Kidney capillary endothelial cell (primary cell): ENCODE results near the gene ABCB1.
A peak's percentile ranks its signal among the peaks of the same experiment; 100 is the strongest.
"Not testable (repeated sequence)": the region's sequence is repeated elsewhere in the genome, so short reads cannot be mapped to it uniquely, and the experiment has no call there.

ENCODE experiments used
- DNase-seq: peaks from one replicate; pipeline ENCODE4 v3.0.0-alpha.2; 2018; ENCODE audit warnings: low spot score

The ABCB1 gene

DNA sequence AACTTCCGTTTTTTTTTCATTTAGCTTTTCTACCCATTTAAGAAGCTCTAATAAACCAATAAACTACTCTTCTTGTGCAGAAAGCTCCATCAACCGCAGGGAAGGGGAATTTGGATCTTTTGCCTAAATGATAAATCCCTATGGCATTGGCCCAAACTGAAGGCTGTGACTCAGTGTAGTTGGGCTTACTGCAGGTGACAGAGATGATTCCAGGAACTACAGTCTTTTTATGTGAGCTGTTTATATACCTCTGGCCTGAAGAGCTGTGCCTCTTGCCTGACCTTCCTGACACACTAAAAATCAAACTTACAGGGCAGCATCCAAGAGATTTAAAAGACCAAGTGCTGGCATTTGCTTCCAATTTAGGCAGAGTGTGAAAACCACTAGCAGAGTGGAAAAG, 25.2 kb downstream of the ABCB1 start:
- DNase-seq = no peak

DNA sequence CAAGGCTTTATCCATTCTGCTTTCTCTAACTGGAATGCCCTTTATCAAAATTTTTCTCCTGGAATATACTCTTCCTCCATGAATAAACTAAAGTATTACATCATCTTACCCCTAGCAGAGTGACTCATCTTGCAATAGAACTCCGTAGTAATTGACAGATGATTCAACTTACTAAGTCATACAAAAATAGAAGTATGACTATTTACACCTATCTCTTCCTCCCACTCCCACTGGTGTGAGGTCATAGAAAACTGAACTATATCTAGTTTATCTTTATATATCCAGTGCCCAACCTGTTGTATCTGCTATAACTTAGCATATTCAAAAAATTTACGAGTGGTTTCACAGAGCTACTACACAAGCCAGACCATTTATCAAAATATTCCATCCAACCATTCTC, 26.1 kb downstream of the ABCB1 start:
- DNase-seq = peak; percentile 7

DNA sequence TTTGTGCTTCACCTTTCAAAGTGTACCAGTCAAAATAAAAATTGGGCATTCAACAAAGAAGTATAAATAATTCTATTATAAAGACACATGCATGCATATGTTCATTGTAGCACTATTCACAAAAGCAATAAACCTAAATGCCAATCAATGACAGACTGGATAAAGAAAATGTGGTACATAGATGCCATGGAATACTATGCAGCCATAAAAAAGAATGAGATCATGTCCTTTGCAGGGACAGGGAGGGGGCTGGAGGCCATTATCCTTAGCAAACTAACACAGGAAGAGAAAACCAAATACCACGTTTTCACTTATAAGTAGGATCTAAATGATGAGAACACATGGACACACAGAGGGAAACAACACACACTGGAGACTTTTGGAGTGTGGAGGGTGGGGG, 28.2 kb downstream of the ABCB1 start:
- not testable (repeated sequence) for DNase-seq

DNA sequence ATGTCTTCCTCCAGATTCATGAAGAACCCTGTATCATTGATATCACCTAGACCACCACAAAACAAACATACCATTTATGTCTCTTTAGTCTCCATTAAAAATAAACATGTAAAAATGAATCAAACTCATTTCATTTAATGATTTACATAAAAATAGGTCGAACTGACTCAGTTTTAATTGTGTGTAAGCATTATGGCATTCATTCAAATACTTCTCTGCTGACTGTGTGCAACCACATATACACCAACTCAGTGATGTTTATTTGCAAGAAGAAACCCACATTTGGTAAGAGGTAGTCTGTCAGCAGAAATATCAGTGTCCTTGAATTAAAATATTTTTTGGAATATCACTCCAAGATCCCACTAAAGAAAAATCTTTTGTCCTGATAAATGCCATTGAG, 30.5 kb downstream of the ABCB1 start:
- DNase-seq = no peak

DNA sequence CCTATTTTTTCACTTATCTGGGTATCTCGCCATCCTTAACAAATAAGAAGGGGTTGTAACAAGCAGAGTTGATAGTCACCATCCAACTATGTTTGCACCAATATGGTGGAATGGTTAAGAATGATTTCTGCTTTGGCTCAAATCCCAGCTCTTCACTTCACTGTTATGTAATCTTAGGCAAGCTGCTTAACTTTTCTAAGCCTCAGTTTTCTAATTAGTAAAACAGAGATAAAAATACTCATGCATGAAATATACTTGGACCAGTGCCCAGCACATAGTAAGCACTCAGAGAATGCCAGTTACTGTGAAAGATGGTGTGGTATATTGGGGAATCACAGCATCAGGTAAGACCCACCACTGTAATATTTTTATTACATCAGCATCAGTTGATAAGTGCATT, 33.6 kb downstream of the ABCB1 start:
- no peak for DNase-seq

DNA sequence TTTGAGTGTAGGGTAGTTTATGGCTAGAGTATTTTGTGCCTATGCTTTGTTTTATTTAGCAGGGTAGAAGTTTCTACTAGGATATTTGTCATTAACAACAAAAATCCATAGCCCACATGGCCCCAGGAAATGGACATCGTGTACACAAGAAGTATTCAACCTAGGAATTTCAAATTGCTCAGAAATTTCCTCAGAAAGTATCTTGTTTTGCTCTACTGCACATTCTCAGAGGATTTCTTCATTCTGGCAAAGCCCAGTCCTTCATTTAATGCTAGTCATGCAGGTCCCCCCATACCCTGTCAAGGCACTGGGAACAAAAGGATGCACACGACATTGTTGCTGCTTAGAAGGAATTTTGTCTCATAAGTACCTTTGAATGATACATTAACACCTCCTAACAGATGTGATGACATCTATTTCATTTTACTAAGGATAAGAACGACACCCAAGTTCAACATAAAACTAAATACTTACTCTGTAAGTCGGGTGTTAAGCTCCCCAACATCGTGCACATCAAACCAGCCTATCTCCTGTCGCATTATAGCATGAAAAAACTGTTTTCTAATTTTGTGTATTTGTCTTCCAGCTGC, 34.3 kb downstream of the ABCB1 start:
- DNase-seq = no peak

DNA sequence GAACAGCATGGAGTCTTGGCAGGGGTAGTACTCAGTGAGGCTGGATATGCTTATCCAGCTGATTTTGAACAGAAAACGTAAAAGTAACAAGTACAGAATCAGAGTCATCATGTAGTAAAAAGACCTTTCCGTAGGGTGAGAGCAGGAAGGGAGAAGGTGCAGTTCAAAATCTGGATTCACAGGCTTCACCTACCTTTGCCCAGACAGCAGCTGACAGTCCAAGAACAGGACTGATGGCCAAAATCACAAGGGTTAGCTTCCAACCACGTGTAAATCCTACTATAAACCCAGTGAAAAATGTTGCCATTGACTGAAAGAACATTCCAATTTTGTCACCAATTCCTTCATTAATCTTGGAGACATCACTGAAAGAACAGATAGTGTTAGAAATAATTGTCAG, 34.8 kb downstream of the ABCB1 start:
- no peak for DNase-seq

DNA sequence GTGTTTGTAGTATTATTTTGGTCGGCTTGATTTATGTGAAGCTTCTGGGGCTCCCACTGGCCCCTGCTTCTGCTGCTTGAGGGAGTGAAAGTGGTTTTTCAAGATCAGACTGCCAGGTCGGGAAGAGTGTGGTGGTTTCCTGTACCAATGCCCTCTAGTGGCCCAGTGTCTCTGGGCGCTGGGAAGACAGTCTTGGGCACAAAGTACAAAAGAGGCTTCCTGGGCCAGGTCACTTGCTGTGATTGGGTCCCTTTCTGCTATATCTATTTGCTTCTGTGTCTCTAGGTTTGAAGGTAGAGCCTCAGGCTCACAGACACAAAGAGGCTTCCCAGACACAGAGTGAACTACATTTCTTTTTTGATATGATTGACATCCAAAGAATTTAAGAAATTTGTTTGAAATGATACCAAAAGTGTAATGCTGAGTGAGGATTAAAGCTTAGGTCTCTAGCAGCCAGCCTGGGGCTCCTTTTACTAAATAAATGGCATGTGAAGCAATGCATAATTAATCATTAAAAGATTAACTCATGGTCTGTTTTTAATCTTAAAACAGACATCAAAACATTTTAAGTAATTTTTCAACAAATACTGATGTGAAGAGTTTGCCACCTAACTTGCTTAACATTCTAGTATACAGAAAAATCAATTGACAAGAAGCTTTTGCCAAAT, 36.3 kb downstream of the ABCB1 start:
- DNase-seq = no peak

DNA sequence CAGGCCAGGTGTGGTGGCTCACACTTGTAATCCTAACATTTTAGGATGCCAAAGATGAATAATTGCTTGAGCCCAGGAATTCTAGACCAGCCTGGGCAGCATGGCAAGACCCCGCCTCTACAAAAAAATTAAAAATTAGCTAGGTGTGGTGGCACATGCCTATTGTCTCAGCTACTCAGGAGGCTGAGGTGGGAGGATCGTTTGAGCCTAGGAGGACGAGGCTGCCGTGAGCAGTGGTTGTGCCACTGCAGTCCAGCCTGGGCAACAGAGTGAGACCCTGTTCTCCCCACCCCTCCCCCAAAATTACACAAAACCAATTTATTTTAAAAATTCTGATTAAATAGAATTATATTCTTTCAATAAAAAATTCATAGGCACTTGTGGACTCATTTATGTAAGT, 39.0 kb downstream of the ABCB1 start:
- no peak for DNase-seq

DNA sequence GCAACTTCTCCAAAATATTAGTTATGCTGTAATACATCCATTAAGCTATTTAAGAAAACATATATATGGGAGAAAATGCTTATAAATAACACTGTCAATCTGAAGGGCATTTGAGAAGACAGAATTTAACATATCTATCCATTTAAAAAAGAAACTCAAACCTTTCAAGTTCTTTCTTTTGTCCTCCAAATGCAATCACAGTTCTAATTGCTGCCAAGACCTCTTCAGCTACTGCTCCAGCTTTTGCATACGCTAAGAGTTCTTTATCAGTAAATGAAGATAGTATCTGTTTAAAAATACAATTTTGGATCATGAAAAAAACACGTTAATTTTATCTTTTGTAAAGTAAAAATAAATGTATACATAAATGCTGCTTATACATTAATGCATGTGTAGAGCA, 39.6 kb downstream of the ABCB1 start:
- no peak for DNase-seq

DNA sequence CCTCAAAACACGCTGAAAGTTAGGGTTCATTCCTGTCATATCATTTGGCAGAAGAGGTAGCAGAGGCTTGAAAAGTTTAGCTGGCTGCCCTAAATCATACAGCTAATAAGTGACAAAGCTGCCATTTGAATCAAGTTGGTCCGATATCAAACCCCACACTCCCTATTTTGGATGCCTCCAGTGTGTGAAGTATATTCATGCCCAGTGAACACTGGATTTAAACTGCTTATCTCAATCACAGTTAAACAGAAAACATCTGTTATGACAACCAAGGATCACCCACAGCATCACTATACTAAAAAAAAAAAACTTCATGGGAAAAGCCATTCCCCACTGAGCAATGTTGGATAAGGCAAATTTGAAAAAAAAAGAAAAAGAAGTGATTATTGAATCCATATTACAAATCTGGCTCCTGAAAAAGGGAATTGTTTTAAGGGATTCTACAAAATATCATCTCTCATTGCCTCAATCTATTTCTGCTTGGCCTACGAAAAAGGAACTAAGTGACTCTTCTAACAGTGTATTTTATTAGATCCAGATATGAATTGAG, 48.3 kb downstream of the ABCB1 start:
- no peak for DNase-seq

DNA sequence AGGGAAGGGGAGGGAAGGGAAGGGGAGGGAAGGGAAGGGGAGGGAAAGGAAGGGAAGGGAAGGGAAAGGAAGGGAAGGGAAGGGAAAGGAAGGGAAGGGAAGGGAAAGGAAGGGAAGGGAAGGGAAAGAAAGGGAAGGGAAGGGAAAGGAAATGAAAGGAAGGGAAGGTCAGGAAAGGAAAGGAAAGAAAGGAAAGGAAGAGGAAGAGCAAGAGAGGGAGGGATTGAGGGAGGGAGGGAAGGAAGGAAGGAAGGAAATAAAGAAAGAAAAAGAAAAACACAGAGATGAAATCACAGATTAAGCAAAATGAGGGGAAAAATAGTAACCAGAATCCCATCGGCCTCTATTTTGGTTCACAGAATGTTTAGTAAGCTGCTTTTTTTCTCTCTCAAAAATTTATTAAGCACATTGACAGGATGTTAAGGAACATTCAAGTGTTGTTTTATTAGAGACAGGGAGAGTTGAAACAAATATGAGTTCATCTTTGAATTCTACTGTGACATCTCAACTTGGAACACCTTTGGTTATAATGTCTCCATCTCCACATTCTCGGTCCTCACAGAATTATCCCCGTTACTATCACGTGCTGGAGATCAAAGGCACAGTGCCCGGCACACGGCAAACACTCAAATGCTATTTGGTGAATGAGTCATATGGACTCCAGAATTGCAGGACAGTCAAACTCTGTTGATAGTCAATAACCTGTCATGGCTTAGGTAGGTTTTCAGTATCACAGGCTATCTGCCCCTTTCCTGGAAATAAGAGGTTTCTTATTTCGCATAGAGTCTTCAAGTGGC, 52.4 kb downstream of the ABCB1 start:
- no peak for DNase-seq

DNA sequence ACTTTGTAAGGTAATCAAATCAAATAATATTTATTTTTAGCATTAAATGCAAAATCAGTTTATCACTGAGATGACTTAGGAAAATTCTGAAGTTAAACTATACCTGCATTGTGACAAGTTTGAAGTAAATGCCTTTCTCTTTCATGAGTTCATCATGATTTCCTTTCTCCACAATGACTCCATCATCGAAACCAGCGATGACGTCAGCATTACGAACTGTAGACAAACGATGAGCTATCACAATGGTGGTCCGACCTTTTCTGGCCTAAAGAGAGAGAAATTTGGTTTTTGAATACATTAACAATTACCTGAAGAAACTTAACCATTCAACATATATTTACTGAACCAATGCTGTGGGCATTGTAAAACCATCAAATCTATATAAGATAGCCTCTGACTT, 54.9 kb downstream of the ABCB1 start:
- no peak for DNase-seq

DNA sequence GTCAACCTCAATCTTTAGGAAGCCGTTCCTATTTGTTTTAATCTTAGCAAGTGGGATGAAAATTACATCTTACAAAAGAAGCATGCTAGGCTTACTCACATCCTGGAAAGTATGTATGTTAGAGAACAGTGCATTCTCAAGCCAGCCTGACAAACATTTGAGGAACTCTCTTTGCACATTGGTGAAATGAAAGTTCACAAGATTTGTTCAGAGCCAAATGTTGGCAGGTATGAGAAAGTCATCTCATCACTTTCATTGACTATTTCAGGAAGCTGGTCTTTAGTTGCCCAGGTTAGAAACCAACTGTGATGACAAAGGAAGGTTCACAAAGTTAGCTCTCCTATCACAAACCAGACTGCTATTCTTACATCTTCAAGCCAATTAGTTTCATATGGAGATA, 57.1 kb downstream of the ABCB1 start:
- no peak for DNase-seq

DNA sequence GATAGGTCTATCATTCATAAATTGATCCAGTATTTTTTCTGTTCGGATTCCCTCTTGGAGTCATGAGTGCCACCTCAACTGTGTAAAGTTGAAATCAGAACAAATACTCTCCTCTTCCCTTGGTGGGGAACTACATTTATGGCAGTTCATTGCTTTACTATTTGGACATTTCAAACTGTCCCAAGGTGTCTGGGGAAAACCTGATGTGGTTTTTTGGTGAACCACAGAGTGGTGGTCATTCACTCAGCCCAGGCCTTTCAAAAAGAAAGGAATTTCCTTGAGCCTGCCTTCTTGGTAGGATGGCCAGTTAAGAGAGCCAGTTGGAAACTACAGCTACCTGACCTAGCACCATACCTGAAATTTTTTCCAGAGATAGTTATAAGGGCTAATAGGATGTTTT, 59.0 kb downstream of the ABCB1 start:
- DNase-seq = no peak

DNA sequence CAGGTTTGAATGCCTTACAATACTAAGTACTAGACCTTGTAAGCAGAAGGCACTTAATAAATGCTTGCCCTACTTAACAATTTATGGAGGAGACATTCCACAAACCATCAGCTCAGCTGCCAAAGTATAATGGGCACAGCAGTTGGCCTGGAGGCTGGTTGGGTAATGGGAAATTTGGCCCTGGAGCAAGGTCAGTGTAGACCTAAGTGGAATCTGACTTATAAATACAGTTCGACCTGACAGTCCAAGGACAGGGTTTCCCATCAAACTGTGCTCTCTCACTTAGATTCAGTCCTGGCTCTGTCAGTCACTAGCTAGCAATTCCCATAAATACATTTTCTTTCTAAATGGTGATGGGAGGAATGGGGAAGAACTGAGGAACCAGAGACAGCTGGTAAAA, 62.6 kb downstream of the ABCB1 start:
- DNase-seq = no peak

DNA sequence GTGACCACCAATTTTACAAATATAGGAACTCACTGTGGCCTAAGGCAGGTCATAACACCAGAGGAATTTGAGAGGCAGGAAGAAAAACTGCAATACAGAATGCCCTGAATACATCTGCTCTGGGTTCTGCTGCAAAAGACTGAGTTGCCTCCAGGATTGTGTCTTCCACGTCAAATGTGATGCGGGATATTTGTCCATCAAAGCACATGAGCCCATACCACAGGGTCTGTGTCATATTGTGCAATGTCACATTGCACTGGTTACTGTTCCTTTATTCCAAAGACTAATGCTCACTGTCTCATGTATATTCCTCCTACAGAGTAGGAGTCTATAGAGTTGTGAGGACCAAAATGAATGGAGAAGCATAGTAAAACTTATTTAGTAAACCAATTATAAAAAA, 66.6 kb downstream of the ABCB1 start:
- DNase-seq = no peak

DNA sequence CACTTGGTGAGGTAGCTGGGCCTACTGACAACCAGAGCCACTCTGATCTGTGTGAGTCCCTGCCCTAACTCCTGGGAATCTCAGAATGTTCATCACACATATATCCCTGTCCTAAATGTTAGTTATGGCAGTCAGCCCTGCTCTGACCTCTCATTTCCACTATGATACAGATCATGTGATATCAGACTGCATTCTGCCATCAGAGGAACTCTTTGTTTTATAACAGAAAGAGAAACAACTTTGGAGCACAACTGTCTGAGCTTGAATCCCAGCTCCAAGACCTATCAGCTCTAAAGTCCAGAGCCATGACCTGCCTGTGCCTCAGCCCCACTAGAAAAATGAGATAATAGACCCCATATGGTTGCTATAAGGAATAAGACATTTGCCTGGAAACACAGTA, 70.6 kb downstream of the ABCB1 start:
- no peak for DNase-seq

DNA sequence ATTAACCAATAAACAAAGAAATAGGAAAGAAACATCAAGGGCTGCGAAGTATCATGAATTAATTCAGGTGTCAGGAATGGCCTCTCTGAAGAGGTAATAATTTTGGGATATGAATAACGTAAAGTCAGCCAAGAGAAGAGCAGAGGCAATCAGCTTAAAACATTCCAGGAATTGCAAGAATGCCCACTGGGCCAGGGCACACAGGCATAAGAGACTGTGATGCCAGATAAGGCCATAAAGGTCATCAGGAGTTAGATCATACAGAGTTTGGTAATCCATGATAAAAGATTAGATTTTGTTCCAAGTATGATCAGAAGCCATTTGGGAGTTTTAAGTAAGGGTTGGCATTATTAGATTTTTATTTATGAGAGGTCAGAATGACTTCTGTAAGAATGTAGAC, 72.0 kb downstream of the ABCB1 start:
- DNase-seq = no peak

DNA sequence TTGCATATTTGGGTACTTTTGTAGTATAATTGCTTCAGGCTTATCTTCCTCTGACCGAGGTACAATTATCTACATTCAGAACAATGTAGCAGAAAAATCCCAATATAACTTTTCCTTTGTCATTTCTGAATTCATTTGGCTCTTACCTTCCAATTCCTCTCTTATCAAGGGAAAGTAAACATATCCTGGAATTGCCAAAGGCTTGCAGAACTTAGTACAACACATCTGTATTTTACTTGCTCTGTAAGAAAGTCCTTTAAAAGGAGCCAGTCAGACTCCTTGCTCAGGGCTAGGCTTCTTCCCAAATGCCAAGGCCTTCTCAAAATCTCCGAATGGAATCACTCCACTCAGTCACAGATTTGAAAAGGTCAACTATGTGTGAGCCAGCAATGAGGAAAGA, 81.9 kb downstream of the ABCB1 start:
- DNase-seq = no peak

DNA sequence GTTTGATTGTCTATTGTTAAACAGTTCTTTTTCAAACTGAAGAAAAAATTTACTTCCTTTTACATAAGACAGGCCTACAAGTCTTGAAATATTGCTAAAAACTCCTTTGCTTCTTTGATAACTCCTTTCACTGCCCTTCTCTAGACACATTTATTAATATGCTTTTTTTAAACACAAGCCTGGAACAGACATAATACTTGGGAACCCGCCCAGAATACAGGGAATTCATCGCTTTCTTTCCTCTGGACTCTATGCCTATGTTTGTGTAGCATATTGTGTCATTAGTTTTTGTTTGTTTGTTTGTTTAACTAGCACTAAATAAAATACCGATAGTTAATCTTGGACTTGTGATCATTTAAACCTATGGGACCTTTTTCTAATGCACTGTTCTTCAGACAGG, 82.8 kb downstream of the ABCB1 start:
- DNase-seq = no peak

DNA sequence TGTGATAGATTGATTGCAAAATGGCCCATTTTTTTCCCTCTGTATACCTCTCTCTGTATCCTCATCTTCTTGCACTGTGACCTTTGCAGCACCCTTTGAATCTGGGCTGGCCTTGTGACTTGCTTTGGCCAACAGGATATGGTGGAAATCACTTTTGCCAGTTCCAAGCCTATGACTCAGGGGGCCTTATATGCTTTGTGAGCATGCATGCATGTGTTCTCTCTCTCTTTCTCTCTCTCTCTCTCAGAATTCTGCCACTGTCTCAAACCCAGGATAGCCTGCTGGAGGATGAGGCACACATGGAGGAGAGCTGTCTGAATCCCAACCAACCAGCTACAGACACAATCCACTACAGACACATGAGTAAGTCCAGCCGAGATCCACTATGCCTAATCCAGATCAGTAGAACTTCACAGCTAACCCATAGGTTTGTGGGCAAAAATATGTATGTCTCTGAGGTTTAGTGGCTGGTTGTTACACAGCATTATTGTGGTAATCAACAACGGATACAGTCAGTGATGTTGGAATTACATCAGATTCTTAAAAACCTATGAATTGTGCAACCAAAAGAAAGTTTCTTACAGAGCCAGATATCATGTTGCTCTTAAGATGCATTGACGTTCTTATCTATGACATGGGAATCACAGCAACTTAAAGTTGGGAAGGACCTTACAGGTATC, 83.4 kb downstream of the ABCB1 start:
- DNase-seq = no peak
